Panc1 (cell line): ENCODE data around the gene LAMP5. TPM values are rescaled to one million over a fixed set of nuclear protein-coding genes. Genes with fewer than 3 reads are reported as not detected.

Experiments
- ATAC-seq: fragments of 200-7000 bp; cut with Tn5 transposase; 2 replicates; pipeline ENCODE4 v1.9.1; 2020; ENCODE audit warnings: mild to moderate bottlenecking, moderate library complexity
- BruUV-seq: library from RNA; stranded (reverse); fragments of 400-500 nt; replicated peaks from 2 replicates; lab custom pipeline; 2021; lab: Mats Ljungman, UMichigan
- CTCF ChIA-PET: fragments of 300-600 bp; sonication (Branson Sonifier 250); formaldehyde crosslinking; loops from one replicate; lab custom pipeline; 2022; ENCODE audit warnings: antibody characterized with exemption; lab: Charles Lee
- POLR2A ChIA-PET: fragments of 300-600 bp; sonication (Branson Sonifier 250); formaldehyde crosslinking; loops from one replicate; lab custom pipeline; 2022; ENCODE audit warnings: antibody characterized with exemption; lab: Charles Lee
- DNase-seq: peaks from one replicate; pipeline ENCODE4 v3.0.0-alpha.2; 2010; ENCODE audit warnings: low read depth, low spot score
- H3K27ac ChIP-seq: 2 replicates; pipeline ENCODE4 v1.5.1; 2011; ENCODE audit warnings: mild to moderate bottlenecking, low read length, inconsistent platforms
- H3K27me3 ChIP-seq: fragments of 200-500 bp; sonication (Bioruptor generic); 2 replicates; pipeline ENCODE4 v1.6.0; 2014; ENCODE audit warnings: low read length, inconsistent platforms; ENCODE audit not compliant: control insufficient read depth, insufficient read depth
- H3K36me3 ChIP-seq: fragments of 200-500 bp; sonication (Bioruptor generic); 2 replicates; pipeline ENCODE4 v1.5.1; 2014; ENCODE audit warnings: inconsistent platforms, mild to moderate bottlenecking, low read length, moderate library complexity; ENCODE audit not compliant: control insufficient read depth, insufficient read depth
- H3K4me1 ChIP-seq: 2 replicates; pipeline ENCODE4 v1.5.1; 2011; ENCODE audit warnings: inconsistent platforms, mild to moderate bottlenecking, low read length, moderate library complexity; ENCODE audit not compliant: control insufficient read depth, insufficient read depth
- H3K4me3 ChIP-seq, 2 experiments: 2 replicates each; pipeline ENCODE4 v1.5.1; 2011 to 2012; ENCODE audit warnings: low read depth in 2 of 2, low read length in 2 of 2, mild to moderate bottlenecking in 2 of 2, inconsistent platforms in 1 of 2, moderate library complexity in 1 of 2
- H3K9me3 ChIP-seq: fragments of 200-500 bp; sonication (Bioruptor generic); 2 replicates; pipeline ENCODE4 v1.5.1; 2014; ENCODE audit warnings: low read depth, mild to moderate bottlenecking, inconsistent platforms, low read length, moderate library complexity; ENCODE audit not compliant: control insufficient read depth, insufficient read depth
- POLR2AphosphoS5 ChIP-seq: IDR thresholded peaks from 2 replicates; pipeline ENCODE4 v1.6.1; 2012; ENCODE audit warnings: mild to moderate bottlenecking, low read depth, low read length, moderate library complexity
- SIN3A ChIP-seq: IDR thresholded peaks from 2 replicates; pipeline ENCODE4 v1.6.1; 2012; ENCODE audit warnings: low read depth, mild to moderate bottlenecking, low read length, moderate library complexity, borderline replicate concordance; ENCODE audit not compliant: insufficient read depth
- TCF7L2 ChIP-seq: IDR thresholded peaks from 2 replicates; pipeline ENCODE4 v1.6.1; 2011; ENCODE audit warnings: mild to moderate bottlenecking, low read depth, low read length, inconsistent platforms
- in situ Hi-C: cut with HindIII; loops from 2 replicates; pipeline ENCODE4 v1.10.0; 2016; ENCODE audit warnings: low sequenced_read_pairs, low pct_unique_long_range_greater_than_20kb
- intact Hi-C: fragments of 100-400 bp; cut with micrococcal nuclease; formaldehyde crosslinking; loops from one replicate; pipeline ENCODE4 v1.10.0; 2022; ENCODE audit not compliant: unreplicated experiment
- total RNA-seq: library from RNA; stranded (reverse); gene quantifications from one replicate; pipeline ENCODE4 v1.2.1, GENCODE V29; 2021; ENCODE audit not compliant: unreplicated experiment
- TF ChIP-seq, protein P1 (sequence below): fragments of 450-650 bp; IDR thresholded peaks from 2 replicates; pipeline ENCODE4 v1.5.1; 2017; ENCODE audit warnings: mild to moderate bottlenecking
- TF ChIP-seq, protein P2 (sequence below), 2 experiments: IDR thresholded peaks; 2 replicates each; pipeline ENCODE4 v1.6.1; 2011 to 2012; ENCODE audit warnings: low read depth in 2 of 2, control low read depth in 1 of 2, low read length in 1 of 2, mild to moderate bottlenecking in 1 of 2, moderate library complexity in 1 of 2; ENCODE audit not compliant: insufficient read depth in 1 of 2

Gene LAMP5
- total RNA-seq, 1 experiment from 2014 or later, result not detected

DNA sequence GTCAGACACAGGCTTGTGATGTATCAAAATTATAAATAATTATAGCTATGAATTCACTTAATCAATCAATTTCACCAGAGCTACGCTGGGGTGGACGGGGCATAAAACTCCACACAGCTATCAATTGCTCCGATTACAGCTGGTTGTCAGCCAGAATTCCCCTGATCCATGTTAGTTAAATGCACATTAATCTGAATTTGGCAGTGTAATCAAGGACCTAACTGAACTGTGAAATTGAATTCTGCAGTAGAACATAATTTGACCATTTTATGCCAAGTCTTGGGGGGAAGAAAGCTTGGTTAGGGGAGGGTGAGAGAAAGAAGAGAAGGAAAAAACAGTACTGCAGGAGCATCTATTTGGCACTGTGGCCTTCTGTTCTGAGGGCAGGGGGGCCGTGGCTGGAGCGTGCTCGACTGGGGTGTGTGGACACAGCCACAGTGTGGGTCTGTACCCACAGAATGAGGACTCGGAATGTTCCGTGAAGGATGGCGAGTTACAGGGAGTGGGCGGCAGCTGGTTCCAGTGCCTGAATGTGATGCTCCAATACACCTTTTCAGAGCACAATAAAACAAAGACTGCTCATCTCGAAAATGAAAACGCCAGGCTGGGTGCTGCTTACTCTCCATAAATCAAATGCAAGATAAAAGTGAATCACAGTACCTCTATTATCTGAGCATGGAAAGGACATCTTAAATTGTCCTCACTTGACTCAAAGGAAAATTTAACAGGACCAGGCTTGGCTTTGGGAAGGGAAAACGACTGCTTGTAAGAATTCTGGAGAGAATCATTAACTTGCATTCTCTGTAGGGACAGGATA, 59.2 kb downstream of the LAMP5 start:
- intact Hi-C loops, result no loop called here
- CTCF ChIA-PET, result no interaction called here

DNA sequence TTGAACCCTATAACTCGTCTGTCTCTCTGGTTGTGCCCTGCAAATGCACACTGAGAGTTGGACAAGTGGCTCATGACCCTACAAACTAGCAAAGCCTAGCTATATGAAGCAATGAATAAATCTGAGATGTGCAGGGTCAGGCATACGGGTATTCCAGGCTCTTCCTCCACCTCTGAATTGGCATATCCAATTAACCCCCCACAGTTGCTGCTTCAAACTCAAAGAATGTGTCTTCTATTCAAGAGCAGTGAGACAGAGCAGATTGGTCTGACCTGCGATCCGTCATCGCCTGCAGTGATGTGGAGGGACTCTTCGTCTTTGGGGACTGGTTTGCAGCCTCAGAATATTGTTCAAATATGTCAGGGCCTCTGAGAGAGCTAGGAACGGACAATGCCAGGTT, 59.8 kb downstream of the LAMP5 start:
- no peaks in the 10 kb centered on the region for H3K36me3 ChIP-seq
- TF ChIP-seq SIN3A (no peak), POLR2AphosphoS5 (no peak), TCF7L2 (no peak)
- TF ChIP-seq, protein P1, sequence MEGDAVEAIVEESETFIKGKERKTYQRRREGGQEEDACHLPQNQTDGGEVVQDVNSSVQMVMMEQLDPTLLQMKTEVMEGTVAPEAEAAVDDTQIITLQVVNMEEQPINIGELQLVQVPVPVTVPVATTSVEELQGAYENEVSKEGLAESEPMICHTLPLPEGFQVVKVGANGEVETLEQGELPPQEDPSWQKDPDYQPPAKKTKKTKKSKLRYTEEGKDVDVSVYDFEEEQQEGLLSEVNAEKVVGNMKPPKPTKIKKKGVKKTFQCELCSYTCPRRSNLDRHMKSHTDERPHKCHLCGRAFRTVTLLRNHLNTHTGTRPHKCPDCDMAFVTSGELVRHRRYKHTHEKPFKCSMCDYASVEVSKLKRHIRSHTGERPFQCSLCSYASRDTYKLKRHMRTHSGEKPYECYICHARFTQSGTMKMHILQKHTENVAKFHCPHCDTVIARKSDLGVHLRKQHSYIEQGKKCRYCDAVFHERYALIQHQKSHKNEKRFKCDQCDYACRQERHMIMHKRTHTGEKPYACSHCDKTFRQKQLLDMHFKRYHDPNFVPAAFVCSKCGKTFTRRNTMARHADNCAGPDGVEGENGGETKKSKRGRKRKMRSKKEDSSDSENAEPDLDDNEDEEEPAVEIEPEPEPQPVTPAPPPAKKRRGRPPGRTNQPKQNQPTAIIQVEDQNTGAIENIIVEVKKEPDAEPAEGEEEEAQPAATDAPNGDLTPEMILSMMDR, result no peak
- TF ChIP-seq, protein P2, sequence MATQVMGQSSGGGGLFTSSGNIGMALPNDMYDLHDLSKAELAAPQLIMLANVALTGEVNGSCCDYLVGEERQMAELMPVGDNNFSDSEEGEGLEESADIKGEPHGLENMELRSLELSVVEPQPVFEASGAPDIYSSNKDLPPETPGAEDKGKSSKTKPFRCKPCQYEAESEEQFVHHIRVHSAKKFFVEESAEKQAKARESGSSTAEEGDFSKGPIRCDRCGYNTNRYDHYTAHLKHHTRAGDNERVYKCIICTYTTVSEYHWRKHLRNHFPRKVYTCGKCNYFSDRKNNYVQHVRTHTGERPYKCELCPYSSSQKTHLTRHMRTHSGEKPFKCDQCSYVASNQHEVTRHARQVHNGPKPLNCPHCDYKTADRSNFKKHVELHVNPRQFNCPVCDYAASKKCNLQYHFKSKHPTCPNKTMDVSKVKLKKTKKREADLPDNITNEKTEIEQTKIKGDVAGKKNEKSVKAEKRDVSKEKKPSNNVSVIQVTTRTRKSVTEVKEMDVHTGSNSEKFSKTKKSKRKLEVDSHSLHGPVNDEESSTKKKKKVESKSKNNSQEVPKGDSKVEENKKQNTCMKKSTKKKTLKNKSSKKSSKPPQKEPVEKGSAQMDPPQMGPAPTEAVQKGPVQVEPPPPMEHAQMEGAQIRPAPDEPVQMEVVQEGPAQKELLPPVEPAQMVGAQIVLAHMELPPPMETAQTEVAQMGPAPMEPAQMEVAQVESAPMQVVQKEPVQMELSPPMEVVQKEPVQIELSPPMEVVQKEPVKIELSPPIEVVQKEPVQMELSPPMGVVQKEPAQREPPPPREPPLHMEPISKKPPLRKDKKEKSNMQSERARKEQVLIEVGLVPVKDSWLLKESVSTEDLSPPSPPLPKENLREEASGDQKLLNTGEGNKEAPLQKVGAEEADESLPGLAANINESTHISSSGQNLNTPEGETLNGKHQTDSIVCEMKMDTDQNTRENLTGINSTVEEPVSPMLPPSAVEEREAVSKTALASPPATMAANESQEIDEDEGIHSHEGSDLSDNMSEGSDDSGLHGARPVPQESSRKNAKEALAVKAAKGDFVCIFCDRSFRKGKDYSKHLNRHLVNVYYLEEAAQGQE (IDR thresholded peaks at IDR 0.05; ENCODE audit: insufficient read depth in 1 of 2, low read depth in 2 of 2, low read length in 1 of 2), result no peak
- DNase-seq, result no peak
- no peaks in the 10 kb centered on the region for H3K9me3 ChIP-seq
- no peaks in the 10 kb centered on the region for H3K4me1 ChIP-seq
- H3K27ac ChIP-seq, result no peak overlapping the region
- ChIA-PET CTCF (no interaction called here), POLR2A (no interaction called here)
- in situ Hi-C loops, result no loop called here
- H3K27me3 ChIP-seq, result no peaks in the 10 kb centered on the region
- H3K4me3 ChIP-seq, result no peak overlapping the region
- intact Hi-C loops, result no loop called here
- no peak for ATAC-seq
- no TSS peak for BruUV-seq

More for the DNA sequence above, 59.2 kb downstream of the LAMP5 start:
- POLR2A ChIA-PET, result no interaction called here
- Histone ChIP-seq H3K27ac (no peak overlapping the region), H3K4me3 (no peak overlapping the region), H3K4me1 (no peaks in the 10 kb centered on the region), H3K36me3 (no peaks in the 10 kb centered on the region), H3K9me3 (no peaks in the 10 kb centered on the region), H3K27me3 (no peaks in the 10 kb centered on the region)
- TF ChIP-seq POLR2AphosphoS5, result no peak
- TF ChIP-seq, protein P2 (IDR thresholded peaks at IDR 0.05; ENCODE audit: insufficient read depth in 1 of 2, low read depth in 2 of 2, low read length in 1 of 2), result no peak
- no peak for TF ChIP-seq TCF7L2
- TF ChIP-seq, protein P1, result no peak
- no peak for TF ChIP-seq SIN3A
- no peak for ATAC-seq
- no peak for DNase-seq
- BruUV-seq, result no TSS peak
- in situ Hi-C loops, result no loop called here
